Measurements from ENCODE around the gene CACNB1.

The CACNB1 gene

GRCh38 chr17:39231591-39232551, 34.4 kb upstream of the CACNB1 start:
- H3K4me3 Mint-ChIP-seq = peak overlapping the region in 1 of 2 donors; percentile 7
- H3K4me1 Mint-ChIP-seq = peaks cover 13 to 15% of the 10 kb centered on the region in 2 donors
- peaks cover 45 to 52% of the 10 kb centered on the region in 2 donors for H3K27me3 Mint-ChIP-seq
- H3K27ac Mint-ChIP-seq = peak overlapping the region; percentile 74
- DNase-seq (no peak), ATAC-seq (replicated peaks) (peak; percentile 78 to 84)
- H3K36me3 Mint-ChIP-seq = no peaks in the 10 kb centered on the region
- no peaks in the 10 kb centered on the region for H3K9me3 Mint-ChIP-seq

GRCh38 chr17:39231091-39231561, 33.7 kb upstream of the CACNB1 start:
- H3K4me1 Mint-ChIP-seq = peaks cover 15 to 16% of the 10 kb centered on the region in 2 donors
- ATAC-seq (replicated peaks) = no peak
- H3K27me3 Mint-ChIP-seq = peaks cover 46 to 55% of the 10 kb centered on the region in 2 donors
- no peaks in the 10 kb centered on the region for H3K36me3 Mint-ChIP-seq
- H3K27ac Mint-ChIP-seq = peak overlapping the region; percentile 74
- DNase-seq = no peak
- no peaks in the 10 kb centered on the region for H3K9me3 Mint-ChIP-seq
- no peak overlapping the region for H3K4me3 Mint-ChIP-seq

GRCh38 chr17:39230361-39230760, 32.9 kb upstream of the CACNB1 start:
- H3K36me3 Mint-ChIP-seq = no peaks in the 10 kb centered on the region
- H3K9me3 Mint-ChIP-seq = no peaks in the 10 kb centered on the region
- no peak overlapping the region for H3K4me3 Mint-ChIP-seq
- DNase-seq = no peak
- H3K4me1 Mint-ChIP-seq = peaks cover 20% of the 10 kb centered on the region in 2 donors
- ATAC-seq (replicated peaks) = no peak
- H3K27me3 Mint-ChIP-seq = peaks cover 50 to 60% of the 10 kb centered on the region in 2 donors
- no peak overlapping the region for H3K27ac Mint-ChIP-seq

DNA sequence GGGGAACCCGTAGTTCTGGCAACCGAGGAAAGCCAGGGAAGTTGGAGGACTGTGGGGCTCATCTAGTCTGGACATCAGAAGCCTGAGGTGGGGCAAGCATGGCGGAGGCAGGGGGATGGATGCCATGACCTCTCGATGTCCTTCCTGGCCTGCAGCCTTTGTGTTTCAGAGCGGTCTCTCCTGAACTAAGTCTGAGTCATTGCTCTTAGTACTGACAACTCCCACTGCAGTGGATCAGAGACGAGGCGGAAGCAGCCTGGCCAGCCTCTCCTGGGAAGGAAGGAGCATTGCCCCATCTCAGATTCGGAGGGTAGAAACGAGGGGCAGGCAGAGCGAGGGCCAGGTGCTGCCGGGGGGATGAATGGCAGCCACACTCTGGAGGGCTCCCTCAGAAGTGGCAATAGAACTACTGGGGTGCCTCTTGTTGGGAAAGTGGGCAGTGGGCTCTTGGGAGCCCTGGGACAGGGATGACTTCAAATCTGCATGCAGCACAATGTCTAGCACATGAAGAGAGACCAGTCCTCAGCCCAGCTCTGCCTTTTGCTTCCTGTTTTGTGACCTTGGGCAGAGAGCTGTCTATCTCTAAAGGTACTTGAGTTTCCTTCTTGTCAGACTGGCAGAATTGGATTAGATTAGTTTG, 31.9 kb upstream of the CACNB1 start:
- Mint-ChIP-seq H3K27ac (no peak overlapping the region), H3K4me3 (no peak overlapping the region), H3K9me3 (no peaks in the 10 kb centered on the region), H3K27me3 (peaks cover 54 to 67% of the 10 kb centered on the region in 2 donors), H3K4me1 (peaks cover 22 to 26% of the 10 kb centered on the region in 2 donors), H3K36me3 (no peaks in the 10 kb centered on the region)
- no peak for DNase-seq
- no peak for ATAC-seq (replicated peaks)

DNA sequence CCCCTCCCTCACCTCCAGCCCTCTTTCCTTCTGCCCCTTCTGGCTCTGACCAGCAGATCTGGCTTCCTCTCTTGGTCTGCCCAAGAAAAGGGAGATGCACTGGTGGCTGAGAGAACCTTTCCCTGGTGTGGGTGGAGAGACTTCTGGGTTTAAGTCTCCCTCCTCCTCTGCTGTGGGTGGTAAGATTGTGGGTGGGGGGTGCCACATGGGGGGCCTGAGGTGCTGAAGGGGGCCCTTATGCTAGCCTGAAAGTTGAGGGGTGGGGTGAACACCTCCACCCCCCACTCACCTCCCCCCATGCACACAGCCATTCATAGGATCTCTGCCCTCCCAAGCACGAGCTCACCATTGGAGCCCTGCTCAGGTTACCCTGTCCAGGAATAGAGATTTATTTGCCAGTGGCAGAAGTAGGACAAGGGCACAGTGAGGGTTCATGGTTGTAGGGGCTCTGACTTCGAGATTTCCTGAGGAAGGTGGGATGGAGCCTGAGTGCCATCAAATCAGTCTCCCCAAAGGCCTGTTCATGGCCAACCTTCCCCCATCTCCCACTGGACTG, 30.0 kb upstream of the CACNB1 start:
- Mint-ChIP-seq H3K27me3 (peaks cover 66 to 85% of the 10 kb centered on the region in 2 donors), H3K9me3 (no peaks in the 10 kb centered on the region), H3K4me1 (peaks cover 30 to 32% of the 10 kb centered on the region in 2 donors), H3K27ac (no peak overlapping the region), H3K36me3 (no peaks in the 10 kb centered on the region), H3K4me3 (no peak overlapping the region)
- no peak for ATAC-seq (replicated peaks)
- no peak for DNase-seq

DNA sequence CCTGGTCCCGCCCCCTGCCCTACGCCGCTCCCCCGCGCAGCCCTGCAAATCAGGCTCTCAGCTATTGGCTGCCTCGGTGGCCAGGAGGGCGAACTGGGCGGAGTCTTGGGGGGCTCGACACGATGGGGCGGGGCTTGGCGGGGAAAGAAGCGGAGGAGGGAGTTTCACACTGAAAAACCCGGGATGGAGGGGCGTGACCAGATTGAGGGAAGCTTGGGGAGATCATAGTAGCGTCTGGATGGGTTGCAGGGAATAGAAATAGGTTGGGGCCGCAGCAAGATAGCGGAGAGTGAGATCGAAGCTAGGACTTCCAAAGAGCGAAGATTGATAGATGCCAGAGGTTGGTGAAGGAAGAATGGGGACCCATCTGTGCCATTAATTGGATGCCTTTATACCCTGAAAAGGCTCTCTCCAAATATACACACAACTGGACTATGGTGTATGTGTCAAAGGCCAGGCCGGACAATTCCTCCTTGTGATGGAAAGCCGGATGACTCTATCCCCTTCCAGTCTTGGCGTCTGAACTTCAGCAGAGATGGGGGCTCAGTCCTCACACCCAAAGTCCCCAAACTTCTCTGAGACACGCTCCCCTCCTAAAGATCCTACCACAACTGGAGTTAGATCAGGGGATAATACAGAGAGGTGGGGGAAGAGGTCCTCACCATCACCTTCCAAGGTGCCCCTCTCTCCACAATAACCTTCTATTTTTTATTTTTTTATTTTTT, 28.7 kb upstream of the CACNB1 start:
- Mint-ChIP-seq H3K36me3 (no peaks in the 10 kb centered on the region), H3K4me3 (peak overlapping the region; percentile 81 to 83), H3K9me3 (no peaks in the 10 kb centered on the region), H3K27ac (peak overlapping the region; percentile 42), H3K27me3 (peaks cover 59 to 79% of the 10 kb centered on the region in 2 donors), H3K4me1 (peaks cover 19 to 20% of the 10 kb centered on the region in 2 donors)
- peak; percentile 53 to 70 for ATAC-seq (replicated peaks)
- no peak for DNase-seq

- H3K4me3 Mint-ChIP-seq = peak within 1 kb of the TSS; percentile 83 to 85
- peak; percentile 72 to 73 for ATAC-seq (replicated peaks)
- H3K27me3 Mint-ChIP-seq = peaks cover 53 to 72% of the 10 kb centered on the region in 2 donors
- no peaks in the 10 kb centered on the region for H3K36me3 Mint-ChIP-seq
- H3K27ac Mint-ChIP-seq = peak within 1 kb of the TSS; percentile 81
- H3K9me3 Mint-ChIP-seq = no peaks in the 10 kb centered on the region
- no peak for DNase-seq
- H3K4me1 Mint-ChIP-seq = peaks cover 19 to 20% of the 10 kb centered on the region in 2 donors
These were observed 28.0 kb upstream of the CACNB1 start, which contains the start of gene STAC2 for GRCh38 chr17:39225308-39225958. TSS of gene STAC2 (minus strand) at chr17:39225945. CDS start at chr17:39225502, 443 bp downstream.

- peaks cover 19 to 20% of the 10 kb centered on the region in 2 donors for H3K4me1 Mint-ChIP-seq
- peak overlapping the region; percentile 81 for H3K27ac Mint-ChIP-seq
- H3K27me3 Mint-ChIP-seq = peaks cover 53 to 76% of the 10 kb centered on the region in 2 donors
- peak overlapping the region; percentile 77 to 85 for H3K4me3 Mint-ChIP-seq
- no peaks in the 10 kb centered on the region for H3K36me3 Mint-ChIP-seq
- DNase-seq (no peak), ATAC-seq (replicated peaks) (peak; percentile 58 to 59)
- H3K9me3 Mint-ChIP-seq = no peaks in the 10 kb centered on the region
These were observed 27.4 kb upstream of the CACNB1 start for GRCh38 chr17:39224778-39225307.

DNA sequence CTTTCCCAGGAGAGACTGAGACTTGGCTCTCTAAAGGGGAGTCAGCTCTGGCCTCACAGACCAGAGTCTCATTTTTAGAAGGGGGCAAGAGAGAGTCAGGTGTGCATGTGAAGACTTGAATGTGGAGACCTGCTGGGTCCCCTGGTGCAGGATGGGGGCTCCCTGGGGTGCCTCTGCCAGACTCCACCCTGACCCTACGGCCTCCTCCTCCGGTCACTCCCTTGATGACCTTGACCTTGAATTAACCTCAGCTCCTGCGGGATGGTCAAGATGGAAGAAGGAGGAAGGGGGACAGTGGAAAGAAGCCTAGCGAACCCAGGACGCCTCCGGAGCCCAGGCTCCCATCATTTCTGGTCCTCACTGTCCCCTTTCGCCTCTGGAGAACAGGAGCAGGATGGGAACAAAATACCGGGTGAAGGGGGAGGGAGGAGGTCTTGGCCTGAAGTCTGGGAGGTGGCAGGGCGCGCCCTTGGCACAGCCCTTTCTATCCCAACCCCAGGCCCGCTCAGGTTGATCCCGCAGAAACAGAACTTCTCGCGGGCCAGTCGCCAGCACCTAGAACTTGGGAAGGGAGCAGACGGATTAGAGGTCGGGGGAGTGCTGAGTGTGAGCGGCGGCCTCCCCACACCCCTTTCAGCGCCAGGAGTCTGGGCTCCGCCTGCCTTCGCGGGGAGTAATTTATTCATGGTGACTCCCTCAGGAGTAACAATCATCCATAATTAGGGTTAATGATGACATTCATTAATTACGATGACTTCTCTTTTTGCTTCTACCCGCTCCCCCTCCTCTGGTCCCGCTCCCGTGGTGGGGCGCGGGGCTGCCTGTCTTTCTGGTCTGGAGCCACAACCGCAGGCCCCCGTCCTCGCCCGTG, 26.7 kb upstream of the CACNB1 start:
- no peaks in the 10 kb centered on the region for H3K9me3 Mint-ChIP-seq
- peak overlapping the region; percentile 75 for H3K27ac Mint-ChIP-seq
- no peak for ATAC-seq (replicated peaks)

DNA sequence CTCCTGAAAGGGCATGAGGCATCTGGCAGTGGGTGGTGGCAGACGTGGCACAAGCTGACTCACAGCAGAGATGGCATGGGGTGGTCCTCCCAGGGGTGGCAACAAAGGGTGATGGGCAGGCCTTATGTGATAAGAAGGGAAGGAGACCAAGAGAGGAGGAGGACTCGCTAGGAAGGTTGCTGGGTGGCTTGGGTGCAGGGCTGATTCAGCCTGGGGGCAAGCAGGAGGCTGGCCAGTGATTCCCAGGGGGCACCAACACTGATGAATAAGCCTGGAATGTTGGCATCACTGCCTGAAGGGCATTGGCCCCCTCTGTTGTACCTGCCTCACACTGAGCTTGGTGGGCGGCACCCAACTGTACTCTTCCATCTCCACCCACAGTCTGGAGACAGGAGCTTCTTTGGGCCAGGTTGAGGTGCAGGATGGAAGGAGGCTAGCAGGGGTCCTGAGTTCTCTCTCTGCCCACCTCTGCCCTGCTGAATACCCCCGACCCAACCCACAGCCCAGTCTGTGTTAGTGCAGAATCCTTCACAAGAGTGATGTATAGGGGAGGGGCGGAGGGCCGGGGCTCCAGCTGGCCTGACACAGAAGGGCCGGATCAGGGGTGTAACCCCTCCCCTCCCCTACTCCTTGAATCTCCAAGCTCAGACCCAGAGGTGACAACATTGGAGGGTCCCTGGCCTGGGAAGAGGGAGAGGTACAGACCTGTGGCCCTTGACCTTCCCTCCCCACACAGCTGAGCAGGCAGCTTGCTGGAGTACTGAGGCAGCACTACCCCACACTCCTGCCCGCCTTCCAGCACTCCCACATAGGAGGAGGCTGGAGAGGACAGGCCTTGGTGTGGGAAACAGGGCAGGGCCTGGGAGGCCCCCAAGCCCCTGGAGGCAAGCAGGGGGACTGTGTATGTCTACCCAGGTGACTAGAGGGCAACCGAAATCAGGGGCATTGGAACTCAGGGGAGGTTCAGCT, 25.7 kb upstream of the CACNB1 start:
- Mint-ChIP-seq H3K27me3 (peaks cover 47 to 72% of the 10 kb centered on the region in 2 donors), H3K27ac (no peak overlapping the region), H3K4me3 (no peak overlapping the region), H3K36me3 (no peaks in the 10 kb centered on the region), H3K4me1 (peaks cover 22% of the 10 kb centered on the region in 2 donors), H3K9me3 (no peaks in the 10 kb centered on the region)
- DNase-seq (no peak), ATAC-seq (replicated peaks) (no peak)

More for the DNA sequence above, 26.7 kb upstream of the CACNB1 start:
- H3K27me3 Mint-ChIP-seq = peaks cover 50 to 76% of the 10 kb centered on the region in 2 donors
- no peak for DNase-seq
- H3K36me3 Mint-ChIP-seq = no peaks in the 10 kb centered on the region
- H3K4me1 Mint-ChIP-seq = peaks cover 20 to 21% of the 10 kb centered on the region in 2 donors
- H3K4me3 Mint-ChIP-seq = peak overlapping the region; percentile 71 to 85

GRCh38 chr17:39222151-39222550, 24.7 kb upstream of the CACNB1 start:
- Mint-ChIP-seq H3K36me3 (no peaks in the 10 kb centered on the region), H3K9me3 (no peaks in the 10 kb centered on the region), H3K27me3 (peaks cover 43 to 72% of the 10 kb centered on the region in 2 donors), H3K4me3 (no peak overlapping the region), H3K4me1 (peaks cover 21 to 26% of the 10 kb centered on the region in 2 donors), H3K27ac (peak overlapping the region; percentile 9)
- DNase-seq (no peak), ATAC-seq (replicated peaks) (no peak)

All from stimulated activated naive B cell treated with anti-CD40 and anti-IgM and Interleukin-4, amounts not matched to agents 10 μg/mL and 1 μg/mL and 100 μg/mL, for 72 hours (primary cell).